ENCODE results near the gene KIF26A.

DNA sequence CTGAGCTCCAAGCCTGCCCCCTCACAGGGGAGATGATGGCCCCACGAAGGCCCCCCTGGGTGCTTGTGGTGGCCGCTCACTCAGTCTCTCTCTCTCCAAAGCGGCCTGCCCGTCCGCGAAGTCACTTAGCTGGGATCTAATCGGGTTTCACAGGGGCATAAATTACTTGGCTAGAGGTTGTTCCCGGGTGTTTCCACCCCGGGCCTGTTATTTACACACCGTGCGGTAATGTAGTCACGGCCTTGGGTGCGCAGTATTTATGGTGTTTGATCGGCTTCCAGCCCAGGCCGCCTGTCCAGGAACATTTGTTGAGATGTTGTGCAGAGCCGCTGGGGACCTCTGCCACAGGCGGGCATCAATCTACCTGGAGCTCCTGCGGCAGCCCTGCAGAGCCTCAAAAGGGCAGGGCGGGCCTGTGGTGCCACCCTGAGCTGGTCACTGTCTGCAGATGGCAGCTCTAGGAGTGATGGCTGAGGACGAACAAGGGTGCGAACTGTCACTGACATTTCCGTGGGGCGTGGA, 91.2 kb downstream of the KIF26A start:
- TF ChIP-seq, protein P1, sequence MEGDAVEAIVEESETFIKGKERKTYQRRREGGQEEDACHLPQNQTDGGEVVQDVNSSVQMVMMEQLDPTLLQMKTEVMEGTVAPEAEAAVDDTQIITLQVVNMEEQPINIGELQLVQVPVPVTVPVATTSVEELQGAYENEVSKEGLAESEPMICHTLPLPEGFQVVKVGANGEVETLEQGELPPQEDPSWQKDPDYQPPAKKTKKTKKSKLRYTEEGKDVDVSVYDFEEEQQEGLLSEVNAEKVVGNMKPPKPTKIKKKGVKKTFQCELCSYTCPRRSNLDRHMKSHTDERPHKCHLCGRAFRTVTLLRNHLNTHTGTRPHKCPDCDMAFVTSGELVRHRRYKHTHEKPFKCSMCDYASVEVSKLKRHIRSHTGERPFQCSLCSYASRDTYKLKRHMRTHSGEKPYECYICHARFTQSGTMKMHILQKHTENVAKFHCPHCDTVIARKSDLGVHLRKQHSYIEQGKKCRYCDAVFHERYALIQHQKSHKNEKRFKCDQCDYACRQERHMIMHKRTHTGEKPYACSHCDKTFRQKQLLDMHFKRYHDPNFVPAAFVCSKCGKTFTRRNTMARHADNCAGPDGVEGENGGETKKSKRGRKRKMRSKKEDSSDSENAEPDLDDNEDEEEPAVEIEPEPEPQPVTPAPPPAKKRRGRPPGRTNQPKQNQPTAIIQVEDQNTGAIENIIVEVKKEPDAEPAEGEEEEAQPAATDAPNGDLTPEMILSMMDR (IDR thresholded peaks at IDR 0.05): no peak
- TF ChIP-seq POLR2A (IDR thresholded peaks at IDR 0.05): no peak
- TF ChIP-seq POLR2AphosphoS5 (IDR thresholded peaks at IDR 0.05): no peak
